Epidermal melanocyte (primary cell): ENCODE results near the gene NUFIP1.
A peak's percentile ranks its signal among the peaks of the same experiment; 100 is the strongest.
"Not testable (repeated sequence)": the region's sequence is repeated elsewhere in the genome, so short reads cannot be mapped to it uniquely, and the experiment has no call there.

ENCODE experiments used
- DNase-seq: peaks from one replicate; pipeline ENCODE4 v3.0.0; 2011; ENCODE audit warnings: low spot score; ENCODE audit not compliant: insufficient read length

NUFIP1 gene

DNA sequence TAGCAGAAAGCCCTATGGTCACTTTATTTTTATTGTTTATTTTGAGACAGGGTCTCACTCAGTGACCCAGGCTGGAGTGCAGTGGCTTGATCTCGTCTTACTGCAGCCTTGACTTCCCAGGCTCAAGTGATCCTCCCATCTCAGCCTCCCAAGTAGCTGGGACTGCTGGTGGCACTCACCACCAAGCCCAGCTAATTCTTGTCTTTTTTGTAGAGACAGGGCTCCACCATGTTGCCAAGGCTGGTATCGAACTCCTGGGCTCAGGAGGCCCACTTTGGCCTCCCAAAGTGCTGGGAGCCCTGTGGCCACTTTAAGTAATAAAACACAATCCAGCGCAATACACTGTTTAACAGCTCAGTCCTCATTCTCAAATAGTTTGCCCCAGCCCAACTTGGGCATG lies 69.3 kb downstream of the NUFIP1 start:
- no peak for DNase-seq

DNA sequence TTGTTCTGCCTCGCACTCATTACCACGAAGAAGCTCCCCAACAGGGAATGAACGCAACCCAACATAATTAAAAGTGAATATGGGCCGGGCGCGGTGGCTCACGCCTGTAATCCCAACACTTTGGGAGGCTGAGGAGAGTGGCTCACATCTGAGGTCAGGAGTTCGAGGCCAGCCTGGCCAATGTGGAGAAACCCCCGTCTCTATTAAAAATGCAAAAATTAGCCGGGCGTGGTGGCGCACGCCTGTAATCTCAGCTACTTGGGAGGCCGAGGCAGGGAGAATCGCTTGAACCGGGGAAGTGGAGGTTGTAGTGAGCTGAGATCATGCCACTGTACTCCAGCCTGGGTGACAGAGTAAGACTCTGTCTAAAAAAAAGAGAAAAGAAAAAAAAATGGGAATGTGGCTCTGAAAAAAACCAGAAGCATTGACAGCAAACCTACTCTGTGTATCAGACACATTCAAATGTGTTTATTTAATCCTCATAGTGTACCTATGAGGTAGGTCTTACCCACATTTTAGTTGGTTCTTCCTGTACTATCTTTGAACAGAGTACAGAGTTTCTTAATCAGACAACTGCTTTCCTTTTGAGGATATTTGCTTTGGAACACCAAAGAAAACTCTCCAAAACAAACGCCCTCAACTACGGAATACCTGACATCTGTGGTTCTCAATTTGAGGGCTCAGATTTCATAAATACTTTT lies 70.0 kb downstream of the NUFIP1 start:
- no peak for DNase-seq

DNA sequence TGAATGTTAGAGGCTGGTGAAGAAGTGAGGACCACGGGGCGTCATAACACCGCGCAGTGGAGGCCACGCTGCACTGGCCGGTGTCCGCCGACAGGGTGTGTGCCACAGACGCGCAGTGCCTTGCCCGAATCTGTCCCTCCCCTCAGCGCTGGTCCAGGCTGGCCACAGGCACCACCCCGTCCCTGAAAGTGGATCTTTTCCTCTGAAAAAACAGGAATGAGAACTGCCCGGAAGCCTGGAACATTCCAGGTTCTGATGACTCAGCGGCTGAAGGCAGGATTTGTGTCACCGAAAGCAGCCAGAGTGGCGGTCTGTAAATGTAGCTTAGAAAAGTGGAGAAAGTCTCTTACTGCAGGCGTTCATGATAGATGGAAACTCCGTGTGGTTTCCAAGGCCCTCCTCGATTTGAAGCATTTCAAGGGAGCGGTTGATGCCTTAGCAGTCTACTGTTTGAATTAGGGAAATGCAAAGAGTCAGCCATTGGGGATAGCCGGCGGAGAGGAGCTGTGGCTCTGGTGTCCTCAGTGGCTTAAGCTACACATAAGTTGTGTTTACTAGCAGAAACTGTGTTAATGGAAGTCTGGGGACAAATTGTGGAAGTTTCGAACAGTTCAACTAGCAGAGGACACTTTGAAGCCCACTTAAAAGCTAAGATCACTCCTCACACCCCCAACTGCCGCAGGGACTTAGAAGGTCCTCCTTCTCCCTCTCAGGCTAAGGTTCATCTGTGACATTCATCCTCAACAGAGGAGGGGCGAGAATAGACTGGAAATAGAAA lies 70.8 kb downstream of the NUFIP1 start:
- peak; percentile 36 for DNase-seq

DNA sequence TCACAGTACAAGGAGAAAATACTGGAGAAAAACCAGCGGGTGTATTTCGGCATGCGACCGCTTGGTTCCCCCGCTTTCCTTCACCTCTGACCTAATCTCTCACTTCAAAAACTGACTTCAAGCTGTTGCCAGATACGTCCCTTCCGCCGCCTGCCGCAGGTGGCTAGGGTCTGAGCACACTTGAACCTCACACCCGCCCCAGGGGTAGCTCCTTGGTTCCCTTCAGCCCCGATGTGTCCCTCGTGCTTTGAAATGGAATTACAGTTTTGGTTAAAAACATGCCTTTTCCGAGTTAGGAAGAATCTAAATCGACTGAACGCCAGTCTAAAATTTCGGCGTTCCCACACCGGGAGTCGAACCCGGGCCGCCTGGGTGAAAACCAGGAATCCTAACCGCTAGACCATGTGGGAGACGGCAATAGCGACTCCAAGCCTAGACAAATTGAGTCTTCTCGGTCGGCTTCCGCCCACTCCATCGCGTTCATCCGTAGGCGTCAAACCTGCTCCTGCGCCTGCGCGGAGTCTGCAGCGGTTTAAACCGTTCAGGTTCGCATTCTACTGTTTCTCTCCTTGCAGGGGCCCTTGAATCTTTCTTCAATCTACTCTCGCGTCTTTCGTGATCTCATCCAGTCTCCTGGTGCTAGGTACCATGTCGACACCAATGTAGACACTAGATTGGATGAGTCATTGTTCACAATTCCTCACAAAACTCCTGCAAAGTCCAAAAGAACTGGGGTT lies 71.5 kb downstream of the NUFIP1 start:
- DNase-seq, result peak; percentile 58

DNA sequence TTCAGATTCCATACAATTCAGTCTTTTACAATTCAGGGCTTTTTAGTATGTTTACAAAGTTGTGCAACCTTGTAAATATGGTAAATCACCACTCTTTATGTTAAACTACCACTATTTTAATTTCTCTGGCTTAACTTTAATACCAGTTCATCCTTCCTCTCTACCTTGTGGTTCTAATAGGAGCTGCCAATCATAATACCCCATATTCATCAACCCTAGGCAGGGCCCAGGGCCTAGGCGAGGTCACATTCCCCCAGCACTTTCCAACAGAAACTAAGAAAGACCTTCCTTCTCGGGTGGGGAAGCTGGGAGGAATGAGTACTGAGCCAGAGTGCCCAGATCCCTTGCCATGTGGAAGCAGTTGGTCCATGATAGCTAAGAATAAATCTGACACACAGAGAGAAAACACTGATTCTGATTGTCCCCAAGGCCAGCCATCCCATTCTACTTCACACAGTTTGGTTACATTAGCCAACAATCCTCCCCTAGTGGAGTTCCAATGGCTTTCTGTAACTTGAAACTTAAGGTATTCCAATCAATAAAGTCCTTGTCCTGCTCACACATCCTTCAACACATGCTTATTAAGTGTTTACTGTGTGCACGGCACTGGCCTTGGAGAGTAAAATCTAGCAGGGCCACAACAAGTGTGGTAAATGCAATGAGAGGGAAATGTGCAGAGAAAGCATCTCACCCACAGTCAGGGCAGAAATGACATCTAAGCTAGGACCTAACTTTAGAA lies 76.8 kb downstream of the NUFIP1 start:
- no peak for DNase-seq

DNA sequence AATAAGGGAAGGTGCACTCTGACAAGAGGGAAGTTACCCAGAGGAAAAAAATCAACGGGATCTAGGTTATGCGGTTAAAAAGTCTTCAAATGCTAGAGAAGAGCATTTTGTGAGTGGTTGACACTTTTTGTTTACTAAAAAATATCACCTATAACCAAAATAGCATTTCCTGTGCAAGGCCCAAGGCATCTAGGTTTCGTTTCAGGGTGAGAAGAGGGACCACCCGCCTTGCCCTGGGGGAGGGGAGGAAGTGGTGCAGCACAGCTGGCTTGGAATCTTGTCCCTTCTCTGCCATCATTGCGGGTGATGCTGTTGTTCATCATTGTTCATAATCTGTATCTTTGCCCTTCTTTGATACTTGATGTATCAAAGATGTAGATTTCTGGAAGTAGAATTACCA lies 80.6 kb downstream of the NUFIP1 start:
- no peak for DNase-seq

DNA sequence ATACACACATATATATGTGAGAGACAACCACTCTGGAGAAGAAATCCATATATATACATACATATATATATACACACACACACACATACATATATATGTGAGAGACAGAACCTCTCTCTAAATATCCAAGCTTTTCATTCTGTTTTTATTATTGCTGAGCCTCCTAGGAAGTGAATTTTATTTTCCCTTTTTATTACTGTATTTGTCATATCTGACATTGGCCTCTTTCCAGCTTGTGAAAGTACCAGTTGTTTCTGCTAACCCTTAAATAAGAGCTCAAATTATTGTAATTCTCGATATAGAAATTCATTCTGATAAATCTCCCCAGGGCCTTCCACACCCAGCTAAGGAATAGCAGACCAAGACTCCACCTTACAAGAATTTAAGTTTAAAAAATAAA lies 81.0 kb downstream of the NUFIP1 start:
- DNase-seq, result no peak

DNA sequence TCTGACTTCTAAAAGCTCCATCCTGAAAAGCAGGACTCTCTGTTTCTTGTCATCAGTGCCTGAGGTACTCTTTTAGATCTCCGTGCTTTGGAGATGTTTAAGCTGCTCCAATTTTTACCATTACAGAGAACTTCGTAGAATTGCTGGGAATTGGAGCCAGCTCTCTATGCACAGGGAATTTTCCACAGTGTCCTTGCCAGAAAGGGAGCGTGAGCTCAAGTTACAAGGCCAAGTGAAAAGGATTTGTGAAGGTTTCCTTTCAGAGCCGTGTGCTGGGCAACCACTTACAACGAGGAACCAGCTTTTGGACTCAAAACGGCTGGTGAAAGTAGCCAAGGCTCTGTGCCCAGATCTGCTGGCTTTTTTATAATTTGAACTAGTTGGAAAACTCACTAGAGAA lies 82.6 kb downstream of the NUFIP1 start:
- no peak for DNase-seq

DNA sequence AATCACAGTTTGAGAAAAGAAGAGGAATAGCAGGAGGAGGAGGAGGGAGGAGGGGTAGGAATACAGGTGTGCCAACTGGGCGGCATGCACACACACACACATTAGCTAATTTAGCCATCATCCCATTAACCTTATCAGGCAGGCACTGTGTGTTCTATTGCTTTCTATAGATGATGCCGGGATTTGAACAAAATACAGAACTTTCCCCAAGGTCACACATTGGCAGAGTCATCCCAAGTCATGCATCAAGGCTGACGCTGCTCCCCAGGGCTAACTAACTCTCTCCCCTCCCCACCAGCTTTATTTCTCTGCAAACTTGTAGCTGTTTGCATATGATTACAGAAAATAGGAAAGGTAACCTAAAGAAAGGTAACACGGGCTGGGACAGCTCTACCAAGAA lies 83.0 kb downstream of the NUFIP1 start:
- no peak for DNase-seq

DNA sequence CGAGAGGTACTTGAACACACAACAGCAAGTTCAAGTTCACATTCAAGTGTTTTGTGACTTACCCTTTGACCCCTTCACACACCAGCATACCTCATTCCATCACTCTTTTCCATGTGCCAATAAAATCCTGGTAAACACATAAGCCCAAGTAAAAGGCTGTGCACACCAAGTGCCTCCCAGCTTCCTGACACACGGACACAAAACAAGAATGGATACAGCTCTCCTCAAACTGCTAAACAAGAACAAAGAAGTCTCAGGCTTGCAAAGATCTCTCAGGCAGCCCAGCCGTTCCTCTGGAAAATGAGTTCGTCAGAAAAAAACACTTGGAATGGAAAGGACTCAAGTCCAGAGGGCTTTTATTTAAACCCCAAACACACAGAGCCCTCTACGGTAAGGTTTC lies 83.7 kb downstream of the NUFIP1 start:
- no peak for DNase-seq

DNA sequence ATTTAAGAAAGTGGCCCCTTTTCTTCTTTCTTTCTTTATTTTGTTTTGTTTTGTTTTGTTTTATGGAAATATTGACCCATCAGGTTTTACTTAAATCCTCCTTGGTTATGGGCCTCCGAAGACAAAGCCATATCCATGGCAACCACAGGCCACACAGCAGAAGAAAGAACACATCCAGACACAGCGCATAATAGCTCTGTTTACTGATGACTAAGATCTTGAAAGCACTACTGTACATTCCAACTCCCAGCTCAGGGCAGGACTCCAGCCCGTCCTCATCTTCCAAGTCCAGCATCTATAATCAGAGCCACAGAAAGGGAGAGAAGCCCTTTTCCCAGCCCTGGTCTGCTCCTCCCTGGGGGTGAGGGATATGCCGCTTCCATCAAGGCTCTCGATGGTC lies 84.3 kb downstream of the NUFIP1 start:
- no peak for DNase-seq

DNA sequence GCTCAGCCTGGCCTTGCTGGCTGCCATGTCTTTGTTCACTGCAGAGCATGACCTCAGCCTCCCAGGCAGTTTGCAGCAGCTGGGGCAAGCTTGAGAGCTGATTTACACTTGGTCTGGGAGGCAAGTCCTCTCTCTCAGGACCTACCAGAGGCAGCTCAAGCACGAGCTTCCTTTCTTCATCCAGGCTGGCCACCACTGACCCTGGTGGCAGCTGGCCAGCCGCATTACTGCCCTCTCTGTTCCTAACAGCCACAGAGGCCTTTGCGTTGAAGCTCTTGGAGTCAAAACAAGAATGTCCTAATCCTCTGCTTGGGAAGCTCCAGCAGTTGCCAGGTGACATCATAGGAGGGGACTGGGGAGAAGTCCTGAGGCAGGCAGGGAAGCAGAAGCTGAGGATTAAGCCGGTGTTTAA lies 85.7 kb downstream of the NUFIP1 start:
- DNase-seq, result no peak

DNA sequence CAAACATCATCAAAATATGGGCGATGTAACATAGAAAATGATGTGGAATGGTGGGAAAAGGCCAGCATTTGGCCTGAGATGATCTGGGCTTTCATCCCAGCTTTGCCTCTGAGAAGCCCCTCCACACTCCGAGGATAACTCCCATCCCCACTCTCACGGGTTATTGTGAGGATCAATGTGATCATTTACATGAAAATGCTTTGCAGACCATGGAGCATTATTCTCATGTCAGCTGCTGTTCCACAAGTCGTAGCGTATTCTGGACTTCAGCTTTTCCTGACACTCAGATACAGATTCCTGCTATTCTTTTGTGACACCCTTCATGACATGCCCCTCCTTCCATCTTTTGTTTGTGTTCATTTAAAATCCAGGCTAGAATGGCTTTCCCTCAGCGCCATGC lies 86.5 kb downstream of the NUFIP1 start:
- no peak for DNase-seq

DNA sequence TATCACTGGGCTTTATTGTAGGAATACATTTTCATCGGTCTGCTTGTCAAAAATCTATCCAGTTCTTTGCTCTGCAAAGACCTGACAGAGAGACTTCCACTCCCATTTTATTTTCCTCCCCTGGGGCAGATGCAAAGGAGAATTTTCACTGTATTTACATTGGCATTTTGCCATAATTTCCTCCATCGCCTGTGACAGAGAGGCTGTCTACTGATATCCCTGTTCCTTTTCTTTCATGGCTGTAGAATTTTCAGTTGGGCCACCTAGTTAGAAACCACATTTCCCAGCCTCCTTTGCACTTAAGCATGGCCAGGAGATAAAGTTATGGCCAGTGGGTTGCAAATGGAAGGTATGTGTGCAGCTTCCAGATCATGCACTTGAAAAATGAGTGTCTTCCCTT lies 89.3 kb downstream of the NUFIP1 start:
- DNase-seq, result no peak

DNA sequence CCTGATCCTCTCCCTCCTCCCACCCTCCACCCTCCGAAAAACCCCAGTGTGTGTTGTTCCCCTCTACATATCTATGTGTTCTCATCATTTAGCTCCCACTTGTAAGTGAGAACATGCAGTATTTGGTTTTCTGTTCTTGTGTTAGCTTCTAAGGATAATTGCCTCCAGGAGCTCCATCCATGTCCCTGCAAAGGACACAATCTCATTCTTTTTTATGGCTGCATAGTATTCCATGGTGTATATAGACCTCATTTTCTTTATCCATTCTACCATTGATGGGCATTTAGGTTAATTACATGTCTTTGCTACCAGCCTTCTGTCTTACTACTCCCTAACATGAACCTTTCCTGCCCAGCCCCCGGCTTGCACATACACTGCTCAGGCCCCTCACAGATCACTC lies 91.0 kb downstream of the NUFIP1 start:
- not testable (repeated sequence) for DNase-seq

DNA sequence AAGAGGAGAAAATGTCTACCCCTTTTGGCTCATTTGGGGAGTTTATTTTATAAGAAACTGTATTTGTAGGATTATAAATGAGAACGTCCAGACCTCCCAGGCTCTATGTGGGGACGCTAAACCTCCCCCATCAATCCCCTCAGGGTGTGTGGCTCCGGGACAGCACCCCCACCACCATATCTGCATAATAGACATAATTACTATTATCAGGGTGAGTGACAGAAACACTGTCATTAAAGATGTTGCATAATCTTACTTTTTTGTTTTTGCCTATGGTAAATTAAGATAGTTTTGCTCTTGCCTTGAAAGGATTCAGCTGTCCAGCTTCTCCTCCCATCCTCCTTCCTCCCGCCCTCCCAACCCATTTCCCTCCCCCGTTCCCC lies 93.3 kb downstream of the NUFIP1 start:
- no peak for DNase-seq

DNA sequence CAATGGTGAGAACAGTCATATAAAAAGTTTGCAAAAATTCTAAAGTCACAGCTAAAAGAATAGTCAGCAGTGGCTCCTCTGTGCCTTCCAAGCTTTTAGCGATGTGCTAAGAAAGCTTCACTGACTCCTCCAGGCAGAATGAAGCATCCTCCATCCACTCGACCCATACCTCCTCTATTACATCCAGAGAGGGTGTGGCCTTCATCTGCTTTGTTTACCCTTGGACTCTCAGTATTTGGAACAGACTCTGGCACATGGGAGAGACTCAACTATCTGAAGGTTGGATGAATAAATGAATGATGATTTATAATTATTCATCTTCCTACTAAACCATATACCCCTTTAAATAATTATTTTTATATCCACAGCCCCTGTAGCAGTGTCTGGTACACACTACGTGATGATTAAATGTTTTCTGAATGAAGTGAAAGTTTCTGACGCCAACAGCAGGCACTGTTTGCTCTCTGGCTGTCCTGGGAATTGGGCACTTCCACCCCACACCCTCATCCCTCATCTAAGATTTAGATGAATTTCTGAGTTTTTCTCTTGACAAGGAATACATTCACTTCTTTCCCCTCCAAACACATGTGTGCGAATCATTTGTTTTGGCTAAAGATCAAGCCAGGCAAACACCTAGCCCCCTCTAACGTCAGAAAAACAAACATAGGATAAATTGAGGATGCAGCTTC lies 93.9 kb downstream of the NUFIP1 start:
- DNase-seq, result no peak

DNA sequence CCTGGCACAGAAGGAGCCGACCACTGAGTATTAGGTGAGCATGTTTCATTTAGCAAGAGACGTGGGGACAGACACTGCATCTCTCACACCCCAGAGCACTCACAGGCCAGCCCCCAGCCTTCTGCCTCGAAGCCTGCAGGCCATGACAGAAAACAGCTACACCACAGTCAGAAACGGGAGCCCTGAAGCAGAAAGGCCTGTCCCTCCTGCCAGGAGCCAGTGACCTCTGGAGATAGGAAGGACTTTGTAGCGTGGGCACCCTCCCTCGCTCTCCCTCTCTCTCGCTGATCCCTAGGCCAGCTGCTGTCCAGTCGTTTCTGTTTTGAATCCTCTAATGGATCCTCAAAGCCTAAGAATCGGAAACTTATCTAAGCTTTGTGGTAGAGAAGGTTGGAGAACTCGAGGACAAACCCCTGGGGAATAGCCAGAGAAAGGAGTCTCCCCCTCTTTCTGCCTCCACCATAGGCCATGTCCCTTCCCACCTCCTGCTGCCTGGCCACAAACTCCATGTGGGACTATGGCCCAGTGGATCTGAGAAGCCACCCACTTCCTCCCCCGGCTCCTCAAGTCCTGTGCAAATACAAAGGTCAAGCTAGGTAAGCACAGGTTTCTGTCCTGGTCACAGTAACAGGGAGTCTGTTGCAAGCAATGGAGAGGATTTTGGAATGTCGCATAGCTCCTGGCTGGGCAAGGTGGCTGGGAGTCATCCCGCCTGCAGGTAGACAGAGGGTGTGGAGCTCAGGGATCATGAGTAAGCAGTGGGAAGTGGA lies 95.1 kb downstream of the NUFIP1 start:
- DNase-seq, result no peak
